ENCODE results near the gene SLC25A34.

SLC25A34 gene

DNA sequence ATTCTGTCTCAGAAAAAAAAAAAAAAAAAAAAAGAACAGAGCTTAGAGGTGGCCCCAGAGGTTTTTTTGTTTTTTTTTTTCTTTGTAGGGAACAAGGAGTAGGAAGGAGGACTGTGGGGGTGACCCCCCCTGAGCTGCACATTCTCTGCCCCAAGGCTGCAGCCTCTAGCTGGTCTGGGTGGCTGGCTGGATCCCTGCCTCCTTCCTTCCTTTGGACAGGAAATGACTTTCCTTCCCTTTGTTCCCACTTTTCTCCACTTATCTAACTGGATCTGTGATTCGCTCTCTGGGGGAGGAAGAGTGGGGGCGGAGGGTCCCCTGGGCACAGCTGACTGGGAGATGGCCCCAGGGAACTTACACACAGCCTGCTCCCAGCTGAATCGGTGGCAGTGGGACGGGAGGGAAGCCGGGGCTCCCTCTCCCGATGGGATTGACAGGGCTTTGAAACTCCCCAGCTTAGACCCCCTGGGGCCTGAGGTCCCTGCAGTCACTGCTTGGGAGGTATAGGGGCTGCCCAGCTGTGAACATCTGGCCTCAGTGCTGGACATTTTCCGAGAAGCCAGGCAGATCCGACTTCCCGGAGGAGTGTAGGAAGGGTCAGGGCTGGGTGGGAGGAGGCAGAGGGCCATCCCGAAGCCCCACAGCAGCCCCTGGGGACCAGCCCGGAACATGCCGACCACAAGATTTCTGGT, 24.6 kb downstream of the SLC25A34 start:
- DNase-seq (ENCODE audit: low spot score) = peak; percentile 66
- POLR2A ChIA-PET (ENCODE audit: low non-redundant PET) = interaction anchor here (0.5 to 0.7 kb wide), 2 partner anchors 27 to 71 kb away, joined by 4 to 5 read pairs; no protein-coding TSS in a partner anchor

DNA sequence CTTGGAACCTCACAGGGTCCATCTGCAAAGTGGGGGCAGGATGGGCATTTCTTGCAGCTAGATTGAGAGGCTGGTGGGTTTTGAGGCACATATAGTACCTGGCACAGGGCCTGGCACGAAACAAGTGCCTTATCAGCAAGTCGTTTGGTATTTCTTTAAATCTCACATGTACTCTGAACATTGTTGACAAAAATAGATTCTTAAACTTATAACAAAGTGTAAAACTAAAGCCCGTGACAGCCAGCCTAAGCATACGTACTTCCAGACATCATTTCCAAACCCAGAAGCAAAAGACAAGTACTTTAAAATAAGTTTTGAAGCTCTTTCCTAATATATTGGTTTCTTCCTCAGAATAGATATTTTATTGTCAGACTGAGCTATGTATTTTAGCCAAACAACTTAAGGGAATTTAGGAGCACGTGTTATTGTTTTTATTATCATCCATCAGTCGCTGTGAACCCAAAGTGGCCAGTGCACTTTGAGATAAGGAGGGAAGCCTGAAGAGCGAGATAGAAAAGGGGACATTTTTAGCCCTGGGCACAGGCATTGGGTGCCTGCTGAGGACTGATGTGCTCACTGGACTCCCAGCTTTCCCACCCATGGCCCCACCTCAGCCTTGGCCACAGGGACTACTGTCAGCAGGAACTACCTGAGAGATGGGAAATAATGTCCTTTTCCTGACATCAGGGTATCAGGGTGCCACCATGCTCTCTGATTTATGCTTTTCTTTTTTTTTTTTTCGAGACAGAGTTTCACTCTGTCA, 25.5 kb downstream of the SLC25A34 start:
- ChIA-PET POLR2A (ENCODE audit: low non-redundant PET) (interaction anchor here (0.5 to 0.7 kb wide), 2 partner anchors 29 to 70 kb away, joined by 3 to 5 read pairs; no protein-coding TSS in a partner anchor), CTCF (no interaction called here)
- H3K27ac ChIP-seq = peak overlapping the region; percentile 98
- TF ChIP-seq, protein P1, sequence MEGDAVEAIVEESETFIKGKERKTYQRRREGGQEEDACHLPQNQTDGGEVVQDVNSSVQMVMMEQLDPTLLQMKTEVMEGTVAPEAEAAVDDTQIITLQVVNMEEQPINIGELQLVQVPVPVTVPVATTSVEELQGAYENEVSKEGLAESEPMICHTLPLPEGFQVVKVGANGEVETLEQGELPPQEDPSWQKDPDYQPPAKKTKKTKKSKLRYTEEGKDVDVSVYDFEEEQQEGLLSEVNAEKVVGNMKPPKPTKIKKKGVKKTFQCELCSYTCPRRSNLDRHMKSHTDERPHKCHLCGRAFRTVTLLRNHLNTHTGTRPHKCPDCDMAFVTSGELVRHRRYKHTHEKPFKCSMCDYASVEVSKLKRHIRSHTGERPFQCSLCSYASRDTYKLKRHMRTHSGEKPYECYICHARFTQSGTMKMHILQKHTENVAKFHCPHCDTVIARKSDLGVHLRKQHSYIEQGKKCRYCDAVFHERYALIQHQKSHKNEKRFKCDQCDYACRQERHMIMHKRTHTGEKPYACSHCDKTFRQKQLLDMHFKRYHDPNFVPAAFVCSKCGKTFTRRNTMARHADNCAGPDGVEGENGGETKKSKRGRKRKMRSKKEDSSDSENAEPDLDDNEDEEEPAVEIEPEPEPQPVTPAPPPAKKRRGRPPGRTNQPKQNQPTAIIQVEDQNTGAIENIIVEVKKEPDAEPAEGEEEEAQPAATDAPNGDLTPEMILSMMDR (conservative IDR thresholded peaks at IDR 0.05; ENCODE audit: low read depth) = no peak
- no peak for DNase-seq (ENCODE audit: low spot score)

More for the DNA sequence above, 24.6 kb downstream of the SLC25A34 start:
- CTCF ChIA-PET = interaction anchor here (0.6 to 0.7 kb wide), 2 partner anchors 13 to 49 kb away, joined by 3 to 4 read pairs; no protein-coding TSS in a partner anchor
- peak overlapping the region; percentile 98 for H3K27ac ChIP-seq
- TF ChIP-seq, protein P1 (conservative IDR thresholded peaks at IDR 0.05; ENCODE audit: low read depth) = no peak

DNA sequence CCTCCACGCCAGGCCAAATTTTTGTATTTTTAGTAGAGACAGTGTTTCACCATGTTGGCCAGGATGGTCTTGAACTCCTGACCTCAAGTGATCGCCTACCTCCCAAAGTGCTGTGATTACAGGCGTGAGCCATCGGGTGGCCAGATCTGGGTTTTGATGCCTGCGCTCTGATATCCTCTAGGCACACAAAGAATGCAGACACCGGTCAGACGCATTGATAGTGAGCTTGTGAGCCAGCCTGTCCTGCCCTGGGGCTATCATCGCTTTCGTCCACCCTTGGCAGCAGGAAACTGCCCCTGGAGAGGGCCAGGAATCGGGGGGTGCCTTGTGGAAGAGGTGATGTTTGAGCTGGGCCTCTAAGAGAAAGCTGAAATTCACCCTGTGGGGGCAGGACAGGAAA, 26.5 kb downstream of the SLC25A34 start:
- H3K27ac ChIP-seq = peak overlapping the region; percentile 98
- TF ChIP-seq, protein P1 (conservative IDR thresholded peaks at IDR 0.05; ENCODE audit: low read depth) = no peak
- ChIA-PET POLR2A (ENCODE audit: low non-redundant PET) (interaction anchor here (0.7 kb wide), 1 partner anchor 30 kb away, joined by 3 read pairs; no protein-coding TSS in a partner anchor), CTCF (no interaction called here)
- DNase-seq (ENCODE audit: low spot score) = no peak

DNA sequence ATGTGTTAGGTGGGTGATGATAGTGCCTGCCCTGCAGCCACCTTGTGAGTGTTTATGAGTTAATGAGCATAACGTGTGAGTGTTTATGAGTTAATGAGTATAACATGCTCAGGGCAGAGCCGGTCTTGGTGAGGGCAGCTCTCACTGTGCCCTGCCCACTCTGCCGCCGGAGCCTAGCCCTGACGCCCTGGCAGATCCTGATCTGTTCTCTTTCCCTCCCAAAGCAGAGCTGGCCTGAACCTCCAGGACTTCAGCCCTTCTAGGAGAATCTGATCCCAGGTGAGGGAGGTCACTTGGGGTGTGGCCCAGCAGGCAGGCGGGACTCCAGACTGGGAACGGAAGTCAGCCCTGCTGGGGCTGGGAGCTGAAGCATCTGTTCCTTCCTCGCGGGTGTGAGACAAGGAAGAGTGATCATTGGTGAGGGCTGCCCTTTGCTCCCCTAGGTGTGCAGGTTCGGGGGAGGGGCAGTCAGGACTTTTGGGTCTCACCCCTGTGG, 28.3 kb downstream of the SLC25A34 start:
- peak; percentile 83 for DNase-seq (ENCODE audit: low spot score)
- TF ChIP-seq, protein P1 (conservative IDR thresholded peaks at IDR 0.05; ENCODE audit: low read depth) = no peak
- POLR2A ChIA-PET (ENCODE audit: low non-redundant PET) = no interaction called here
- CTCF ChIA-PET = no interaction called here
- H3K27ac ChIP-seq = peak overlapping the region; percentile 98

DNA sequence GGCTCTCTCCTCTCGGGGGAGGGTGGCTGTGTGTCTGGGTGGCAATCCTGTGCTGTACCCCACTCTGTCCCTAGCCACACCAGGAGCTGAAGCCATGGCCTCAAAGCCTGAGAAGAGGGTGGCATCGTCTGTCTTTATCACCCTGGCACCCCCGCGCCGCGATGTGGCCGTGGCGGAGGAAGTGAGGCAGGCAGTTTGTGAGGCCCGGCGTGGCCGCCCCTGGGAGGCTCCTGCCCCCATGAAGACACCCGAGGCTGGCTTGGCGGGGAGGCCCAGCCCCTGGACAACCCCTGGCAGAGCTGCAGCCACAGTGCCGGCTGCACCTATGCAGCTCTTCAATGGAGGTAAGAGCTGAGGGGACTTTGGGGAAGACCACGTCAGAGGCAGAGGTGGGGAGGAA, 28.8 kb downstream of the SLC25A34 start:
- DNase-seq (ENCODE audit: low spot score) = no peak
- H3K27ac ChIP-seq = peak overlapping the region; percentile 98
- TF ChIP-seq, protein P1 (conservative IDR thresholded peaks at IDR 0.05; ENCODE audit: low read depth) = no peak
- POLR2A ChIA-PET (ENCODE audit: low non-redundant PET) = interaction anchor here (0.6 kb wide), 1 partner anchor 162 kb away, joined by 3 read pairs; no protein-coding TSS in a partner anchor
- CTCF ChIA-PET = no interaction called here

DNA sequence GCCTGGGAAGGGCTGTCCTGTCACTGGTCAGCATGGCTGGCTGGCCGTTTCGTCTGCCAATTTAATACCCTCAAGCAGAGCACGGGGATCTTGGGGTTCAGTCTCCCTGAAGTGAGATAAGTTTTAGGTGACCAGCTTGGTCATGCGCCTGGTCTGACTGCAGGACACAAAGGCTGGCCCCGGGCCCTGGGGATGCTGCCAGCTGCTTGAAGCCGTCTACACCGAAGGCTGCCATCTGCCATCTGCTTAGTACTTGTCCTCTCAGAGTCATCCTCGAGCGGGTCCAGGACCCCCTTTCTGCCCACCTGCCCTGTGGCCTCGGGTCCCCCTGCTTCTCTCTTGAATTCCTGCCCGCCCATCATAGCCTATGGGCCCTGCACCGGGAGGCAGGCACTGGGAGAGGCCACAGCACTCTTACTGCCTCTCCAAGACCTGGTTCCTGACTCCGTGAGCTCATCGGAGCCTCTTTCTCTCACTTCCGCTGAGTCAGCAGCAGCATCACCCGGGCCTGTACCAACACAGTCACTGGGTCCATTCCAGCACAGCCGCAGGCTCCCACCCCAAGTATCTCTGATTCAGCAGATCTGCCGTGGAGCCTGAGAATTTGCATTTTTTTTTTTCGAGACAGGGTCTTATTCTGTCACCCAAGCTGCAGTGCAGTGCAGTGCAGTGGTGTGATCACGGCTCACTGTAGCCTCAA, 29.6 kb downstream of the SLC25A34 start:
- H3K27ac ChIP-seq = peak overlapping the region; percentile 98
- ChIA-PET CTCF (no interaction called here), POLR2A (ENCODE audit: low non-redundant PET) (interaction anchor here (0.5 kb wide), 1 partner anchor 68 kb away, joined by 5 read pairs; no protein-coding TSS in a partner anchor)
- TF ChIP-seq, protein P1 (conservative IDR thresholded peaks at IDR 0.05; ENCODE audit: low read depth) = no peak
- peak; percentile 97 for DNase-seq (ENCODE audit: low spot score)
